ENCODE measurements around the gene IGSF1. TPM values are rescaled to one million over a fixed set of nuclear protein-coding genes. Genes with fewer than 3 reads are reported as not detected.
A peak's percentile ranks its signal among the peaks of the same experiment; 100 is the strongest.

The IGSF1 gene
- total and polyA plus RNA-seq, 9 of the 15 experiments (the other 6 are each of a cell fraction or from before 2014, with no cell fraction given) = 0.33 to 1.5 (median 1.0) TPM

- TF ChIP-seq MLLT1 (IDR thresholded peaks at IDR 0.05) = no peak
- no peak for TF ChIP-seq TRIM24 (IDR thresholded peaks at IDR 0.05)
- no peak for TF ChIP-seq CREB5 (CRISPR knock-in tag; IDR thresholded peaks at IDR 0.05)
Observed at GRCh38 chrX:131264053-131264452, 25.1 kb downstream of the IGSF1 start (continued).

DNA sequence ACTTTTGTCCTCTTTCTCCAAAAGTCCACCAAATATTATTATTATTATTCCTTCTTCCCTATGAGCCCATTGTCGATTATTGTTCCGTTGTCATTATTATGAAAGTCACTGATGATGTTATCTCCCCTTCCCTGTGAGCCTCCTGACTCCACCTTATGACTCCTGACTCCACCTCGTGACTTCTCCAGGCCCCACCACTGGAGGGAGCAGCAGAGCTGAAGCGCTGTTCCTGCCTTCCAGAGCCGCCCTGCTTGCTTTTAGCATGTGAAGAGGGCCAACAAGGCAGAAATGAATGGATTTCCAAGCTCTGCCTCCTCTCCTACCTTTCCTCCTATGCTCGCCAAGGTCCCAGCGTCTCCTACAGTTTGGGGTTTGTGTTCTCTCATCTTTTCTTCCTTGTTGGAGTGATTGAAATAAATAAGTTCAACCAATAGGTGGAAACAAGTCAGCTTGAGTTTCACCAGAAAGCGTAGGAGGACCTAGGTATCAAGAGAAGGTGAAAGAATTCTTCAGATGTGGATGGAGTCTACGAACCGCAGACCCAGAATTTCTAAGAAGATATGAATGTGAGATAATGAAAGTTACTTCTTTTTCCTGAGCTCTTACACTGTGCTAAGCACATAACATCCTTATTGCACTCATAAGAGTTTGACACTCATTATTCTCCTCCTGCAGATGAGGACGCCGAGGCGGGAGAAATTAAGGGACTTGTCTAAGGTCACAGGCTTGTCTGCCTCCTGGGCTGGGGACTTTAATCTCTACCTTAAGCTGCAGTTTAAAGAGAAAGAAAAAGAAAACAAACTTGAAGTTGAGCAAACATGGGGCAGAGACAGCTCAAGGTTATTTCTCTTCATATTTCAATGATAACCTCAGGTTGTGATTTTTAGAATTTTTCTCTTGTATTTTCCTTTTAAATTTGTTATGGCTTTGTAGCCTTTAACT, 26.1 kb downstream of the IGSF1 start:
- POLR2A ChIA-PET = interaction anchor here (0.8 kb wide), 1 partner anchor 107 kb away, joined by 3 read pairs; no protein-coding TSS in a partner anchor
- Histone ChIP-seq H3K9me3 (replicated peaks; ENCODE audit: control insufficient read depth, insufficient read depth, low read depth, low read length) (no peaks in the 10 kb centered on the region), H3K4me3 (no peak overlapping the region), H3K27ac (ENCODE audit: extremely low read depth, low read depth, low read length) (no peak overlapping the region), H3K4me2 (ENCODE audit: insufficient read depth, low read length) (no peak overlapping the region; the same call in 1 of the 2 replicates), H3K27me3 (ENCODE audit: control insufficient read depth in 2 of 2, insufficient read depth in 2 of 2, low read length in 2 of 2) (no peaks in the 10 kb centered on the region), H3K9ac (ENCODE audit: insufficient read depth in 1 of 2, low read depth in 2 of 2, low read length in 2 of 2) (no peak overlapping the region), H2AFZ (ENCODE audit: low read depth, low read length) (peak overlapping the region; percentile 9; the same call in 1 of the 2 replicates), H4K20me1 (replicated peaks; ENCODE audit: control insufficient read depth, insufficient read depth, low read length) (no peaks in the 10 kb centered on the region; the same call in 1 of the 2 replicates), H3K4me1 (replicated peaks in 1 of 2; ENCODE audit: control insufficient read depth in 2 of 2, insufficient read depth in 2 of 2, low read length in 2 of 2) (no peaks in the 10 kb centered on the region), H3K9me1 (ENCODE audit: control insufficient read depth, insufficient read depth, low read length) (no peaks in the 10 kb centered on the region), H3K79me2 (ENCODE audit: control insufficient read depth, insufficient read depth, low read length) (no peaks in the 10 kb centered on the region), H3K36me3 (ENCODE audit: control insufficient read depth, insufficient read depth, low read length) (no peaks in the 10 kb centered on the region)
- intact Hi-C loops (cut with micrococcal nuclease) = loop anchor here (2.0 to 10.0 kb wide), 3 partner anchors 69 to 364 kb away; no protein-coding TSS in a partner anchor
- CTCF ChIA-PET (ENCODE audit: low intra/inter-chr PET ratio) = interaction anchor here (0.5 kb wide), 1 partner anchor 202 kb away, joined by 6 read pairs; no protein-coding TSS in a partner anchor
- no TSS peak for BruUV-seq (replicated peaks)
- in situ Hi-C loops (cut with MboI) = no loop called here
- DNase-seq (ENCODE audit: extremely low read depth in 1 of 4, low spot score in 3 of 4) (peak; percentile 58 to 72 (median 66)), FAIRE-seq (peak; percentile 82), ATAC-seq (peak; percentile 99)
- WGBS (ENCODE audit: insufficient coverage, low coverage, missing lambda C conversion rate) = 18% methylated on average over 9 of the region's 13 CpGs
- TF ChIP-seq ZNF324 (CRISPR knock-in tag; IDR thresholded peaks at IDR 0.05) = no peak
- TF ChIP-seq DACH1 (IDR thresholded peaks at IDR 0.05; ENCODE audit: partially characterized antibody) = peak; percentile 33

All from K562 (cell line).